ENCODE measurements around the gene UCP2. TPM values are rescaled to one million over a fixed set of nuclear protein-coding genes. Genes with fewer than 3 reads are reported as not detected.

Gene UCP2
- total RNA-seq, 1 experiment from 2014 or later = 28.8 TPM

DNA sequence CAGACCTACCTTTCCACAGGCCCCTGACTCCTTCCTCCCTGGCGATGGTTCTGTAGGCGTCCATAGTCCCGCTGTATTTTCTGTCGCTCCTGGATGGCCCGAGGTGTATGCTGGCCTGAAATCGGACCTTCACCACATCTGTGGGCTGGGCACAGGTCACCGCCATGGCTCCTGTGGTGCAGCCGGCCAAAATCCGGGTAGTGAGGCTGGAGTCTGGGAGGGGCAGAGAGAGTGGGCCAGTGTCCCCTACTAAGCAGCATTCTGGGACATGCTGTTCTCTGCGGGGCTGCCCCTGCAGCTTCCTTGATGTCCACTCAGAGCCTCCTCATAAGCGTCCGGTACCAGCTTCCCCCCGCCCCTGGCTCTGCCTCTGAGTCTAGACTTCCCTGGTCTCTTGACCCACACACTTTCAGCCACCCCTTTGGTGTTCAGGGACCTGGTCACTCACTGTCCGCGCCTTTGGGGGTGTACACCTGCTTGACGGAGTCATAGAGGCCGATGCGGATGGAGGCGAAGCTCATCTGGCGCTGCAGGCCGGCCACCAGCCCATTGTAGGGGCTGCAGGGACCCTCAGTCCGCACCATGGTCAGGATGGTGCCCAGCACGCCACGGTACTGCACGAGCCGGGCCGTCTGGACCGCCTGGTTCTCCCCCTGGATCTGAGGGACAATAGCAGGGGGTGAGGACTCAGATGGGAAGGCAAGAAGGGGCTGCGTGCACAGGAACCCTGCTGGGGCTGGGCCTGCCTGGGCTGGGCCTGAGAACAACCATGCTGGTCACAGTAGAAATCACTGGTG, 23.3 kb upstream of the UCP2 start:
- Histone ChIP-seq H3K36me3 (peaks cover 4% of the 10 kb centered on the region; the same call in 1 of the 2 replicates), H3K4me1 (peaks cover 5% of the 10 kb centered on the region; the same call in 1 of the 2 replicates), H3K4me3 (no peak overlapping the region), H3K27ac (no peak overlapping the region), H3K9me3 (replicated peaks) (no peaks in the 10 kb centered on the region), H3K27me3 (no peaks in the 10 kb centered on the region)
- DNase-seq = no peak

DNA sequence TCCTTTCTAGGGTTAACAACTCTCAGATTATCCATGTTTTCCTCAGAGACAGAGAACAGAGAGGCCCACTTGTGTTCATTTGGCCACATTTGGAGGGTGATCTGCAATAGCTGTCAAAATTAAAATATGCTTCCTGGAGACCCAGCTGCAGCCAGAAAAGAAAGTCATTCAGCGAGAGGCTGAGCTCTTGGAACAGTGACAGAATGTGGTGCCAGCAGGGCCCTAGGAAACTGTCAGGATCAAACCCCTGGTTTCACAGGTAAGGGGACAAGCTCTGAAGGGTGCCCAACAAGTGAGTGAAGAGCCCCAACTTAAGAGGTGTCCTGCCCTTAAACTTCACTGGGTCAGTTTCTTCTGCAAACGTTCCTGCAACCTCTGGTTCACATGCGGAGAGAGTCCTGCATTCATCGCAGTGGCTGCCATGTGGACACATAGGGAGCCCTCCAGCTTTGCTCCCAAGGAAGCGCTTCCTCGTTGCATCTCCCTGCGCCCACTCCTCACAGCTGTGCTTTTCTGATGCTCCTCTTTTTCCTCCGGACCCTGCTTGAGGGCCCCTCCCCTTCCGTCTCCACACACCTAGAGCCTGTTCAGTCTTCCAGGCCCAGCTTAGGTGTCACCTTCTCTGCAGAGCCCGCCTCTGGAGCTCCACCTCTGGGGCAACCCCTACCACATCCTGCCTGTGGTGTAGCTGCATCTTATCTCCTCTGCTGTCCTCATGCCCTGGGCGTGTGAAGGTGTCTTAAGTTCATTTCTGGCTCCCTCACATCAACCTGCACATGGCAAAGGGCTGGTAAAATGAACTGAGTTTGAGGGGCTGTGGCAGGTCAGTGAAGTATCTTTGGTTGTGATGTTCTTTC, 22.3 kb upstream of the UCP2 start:
- peaks cover 5% of the 10 kb centered on the region; the same call in 1 of the 2 replicates for H3K4me1 ChIP-seq
- no peaks in the 10 kb centered on the region for H3K27me3 ChIP-seq
- H3K9me3 ChIP-seq (replicated peaks) = no peaks in the 10 kb centered on the region
- DNase-seq = no peak
- H3K4me3 ChIP-seq = no peak overlapping the region
- H3K27ac ChIP-seq = no peak overlapping the region
- H3K36me3 ChIP-seq = peaks cover 4% of the 10 kb centered on the region; the same call in 1 of the 2 replicates

- H3K9me3 ChIP-seq (replicated peaks) = no peaks in the 10 kb centered on the region
- H3K4me1 ChIP-seq = peaks cover 5% of the 10 kb centered on the region; the same call in 1 of the 2 replicates
- H3K27ac ChIP-seq = no peak overlapping the region
- H3K27me3 ChIP-seq = no peaks in the 10 kb centered on the region
- H3K4me3 ChIP-seq = no peak overlapping the region
- DNase-seq = no peak
- H3K36me3 ChIP-seq = peaks cover 4% of the 10 kb centered on the region; the same call in 1 of the 2 replicates
Measured at GRCh38 chr11:74004046-74004695, 21.5 kb upstream of the UCP2 start.

GRCh38 chr11:74002832-74003231, 20.2 kb upstream of the UCP2 start:
- Histone ChIP-seq H3K27ac (no peak overlapping the region), H3K4me3 (no peak overlapping the region), H3K36me3 (peaks cover 4% of the 10 kb centered on the region; the same call in 1 of the 2 replicates), H3K27me3 (no peaks in the 10 kb centered on the region), H3K4me1 (no peaks in the 10 kb centered on the region), H3K9me3 (replicated peaks) (no peaks in the 10 kb centered on the region)
- no peak for DNase-seq

- Histone ChIP-seq H3K4me3 (no peak overlapping the region), H3K4me1 (no peaks in the 10 kb centered on the region), H3K36me3 (peaks cover 4% of the 10 kb centered on the region; the same call in 1 of the 2 replicates), H3K27me3 (no peaks in the 10 kb centered on the region), H3K9me3 (replicated peaks) (no peaks in the 10 kb centered on the region), H3K27ac (no peak overlapping the region)
- no peak for DNase-seq
Measured at GRCh38 chr11:74001822-74002286, 19.2 kb upstream of the UCP2 start.

GRCh38 chr11:74000307-74001133, 17.9 kb upstream of the UCP2 start:
- H3K4me3 ChIP-seq = no peak overlapping the region
- H3K27ac ChIP-seq = no peak overlapping the region
- no peaks in the 10 kb centered on the region for H3K9me3 ChIP-seq (replicated peaks)
- H3K4me1 ChIP-seq = no peaks in the 10 kb centered on the region
- H3K27me3 ChIP-seq = no peaks in the 10 kb centered on the region
- peaks cover 4% of the 10 kb centered on the region; the same call in 1 of the 2 replicates for H3K36me3 ChIP-seq
- DNase-seq = no peak

- Histone ChIP-seq H3K9me3 (replicated peaks) (no peaks in the 10 kb centered on the region), H3K4me3 (no peak overlapping the region), H3K4me1 (no peaks in the 10 kb centered on the region), H3K27ac (no peak overlapping the region), H3K36me3 (peaks cover 4% of the 10 kb centered on the region; the same call in 1 of the 2 replicates), H3K27me3 (no peaks in the 10 kb centered on the region)
- DNase-seq = no peak
Measured at GRCh38 chr11:73999581-74000306, 17.1 kb upstream of the UCP2 start.

- DNase-seq = no peak
- Histone ChIP-seq H3K4me1 (no peaks in the 10 kb centered on the region), H3K9me3 (replicated peaks) (no peaks in the 10 kb centered on the region)
Measured at GRCh38 chr11:73998846-73999575, 16.4 kb upstream of the UCP2 start.

GRCh38 chr11:73997120-73997770, 14.6 kb upstream of the UCP2 start:
- no peak overlapping the region for H3K4me3 ChIP-seq
- DNase-seq = no peak
- H3K27ac ChIP-seq = no peak overlapping the region
- no peaks in the 10 kb centered on the region for H3K9me3 ChIP-seq (replicated peaks)
- no peaks in the 10 kb centered on the region for H3K36me3 ChIP-seq
- H3K4me1 ChIP-seq = no peaks in the 10 kb centered on the region
- no peaks in the 10 kb centered on the region for H3K27me3 ChIP-seq

More at GRCh38 chr11:73998846-73999575, 16.4 kb upstream of the UCP2 start:
- Histone ChIP-seq H3K4me3 (no peak overlapping the region), H3K27ac (no peak overlapping the region), H3K36me3 (peaks cover 4% of the 10 kb centered on the region; the same call in 1 of the 2 replicates), H3K27me3 (no peaks in the 10 kb centered on the region)

- no peaks in the 10 kb centered on the region for H3K27me3 ChIP-seq
- no peak for DNase-seq
- no peaks in the 10 kb centered on the region for H3K4me1 ChIP-seq
- no peaks in the 10 kb centered on the region for H3K9me3 ChIP-seq (replicated peaks)
- no peak overlapping the region for H3K4me3 ChIP-seq
- no peak overlapping the region for H3K27ac ChIP-seq
- no peaks in the 10 kb centered on the region for H3K36me3 ChIP-seq
Measured at GRCh38 chr11:73996161-73996747, 13.6 kb upstream of the UCP2 start.

GRCh38 chr11:73995731-73996130, 13.1 kb upstream of the UCP2 start:
- no peak overlapping the region for H3K4me3 ChIP-seq
- H3K4me1 ChIP-seq = no peaks in the 10 kb centered on the region
- no peak for DNase-seq
- H3K36me3 ChIP-seq = no peaks in the 10 kb centered on the region
- H3K9me3 ChIP-seq (replicated peaks) = no peaks in the 10 kb centered on the region
- H3K27me3 ChIP-seq = no peaks in the 10 kb centered on the region
- H3K27ac ChIP-seq = no peak overlapping the region

GRCh38 chr11:73995247-73995646, 12.6 kb upstream of the UCP2 start:
- no peak for DNase-seq
- no peaks in the 10 kb centered on the region for H3K9me3 ChIP-seq (replicated peaks)
- H3K36me3 ChIP-seq = no peaks in the 10 kb centered on the region
- no peaks in the 10 kb centered on the region for H3K27me3 ChIP-seq
- H3K4me1 ChIP-seq = no peaks in the 10 kb centered on the region
- no peak overlapping the region for H3K27ac ChIP-seq
- H3K4me3 ChIP-seq = no peak overlapping the region

Measured in SJCRH30 (cell line).